Stimulated activated CD4-positive, alpha-beta T cell treated with anti-CD3 and anti-CD28 coated beads, Interleukin-12 subunit alpha, Interleukin-12 subunit beta, amount 100 ng/mL, for 4 hours (primary cell): ENCODE results near the gene ACAD11.
"Not testable (repeated sequence)": the region's sequence is repeated elsewhere in the genome, so short reads cannot be mapped to it uniquely, and the experiment has no call there.

ENCODE experiments used
- DNase-seq: peaks from one replicate; pipeline ENCODE4 v3.0.0-alpha.2; 2020

The ACAD11 gene

DNA sequence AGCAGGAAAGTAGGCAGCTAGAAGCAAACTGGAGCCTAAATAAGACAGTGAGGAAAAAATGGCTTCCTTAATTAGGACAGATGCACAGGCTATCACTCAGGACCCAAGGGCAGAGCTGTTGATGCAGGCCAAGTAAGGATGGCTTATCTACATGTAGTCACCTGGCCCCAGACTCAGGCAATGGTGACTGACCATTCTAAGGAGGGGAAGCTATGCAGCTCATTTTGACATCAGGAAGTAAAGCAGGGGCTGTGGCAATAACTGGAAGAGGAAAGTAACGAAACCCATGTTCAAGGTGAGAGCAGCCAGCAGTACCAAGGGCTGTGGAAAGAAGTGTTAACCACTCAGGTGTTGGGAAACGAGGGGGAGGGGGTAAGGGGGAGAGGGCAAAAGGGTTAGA lies 16.2 kb downstream of the ACAD11 start:
- DNase-seq: no peak

- no peak for DNase-seq
These were observed 17.1 kb downstream of the ACAD11 start for GRCh38 chr3:132642539-132642847.

GRCh38 chr3:132641837-132642538 lies 17.6 kb downstream of the ACAD11 start:
- DNase-seq: no peak

DNA sequence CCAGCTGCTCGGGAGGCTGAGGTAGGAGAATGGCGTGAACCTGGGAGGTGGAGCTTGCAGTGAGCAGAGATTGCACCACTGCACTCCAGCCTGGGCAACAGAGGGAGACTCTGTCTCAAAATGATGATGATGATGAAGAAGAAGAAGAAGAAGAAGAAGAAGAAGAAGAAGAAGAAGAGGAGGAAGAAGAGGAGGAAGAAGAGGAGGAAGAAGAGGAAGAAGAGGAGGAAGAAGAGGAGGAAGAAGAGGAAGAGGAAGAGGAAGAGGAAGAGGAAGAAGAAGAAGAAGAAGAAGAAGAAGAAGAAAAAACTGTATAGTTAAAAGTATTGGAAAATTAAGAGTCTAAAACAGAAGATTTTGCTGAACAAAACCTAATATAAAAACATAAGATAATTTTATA lies 18.2 kb downstream of the ACAD11 start:
- not testable (repeated sequence) for DNase-seq

- no peak for DNase-seq
These were observed 20.9 kb downstream of the ACAD11 start for GRCh38 chr3:132638706-132639105.

DNA sequence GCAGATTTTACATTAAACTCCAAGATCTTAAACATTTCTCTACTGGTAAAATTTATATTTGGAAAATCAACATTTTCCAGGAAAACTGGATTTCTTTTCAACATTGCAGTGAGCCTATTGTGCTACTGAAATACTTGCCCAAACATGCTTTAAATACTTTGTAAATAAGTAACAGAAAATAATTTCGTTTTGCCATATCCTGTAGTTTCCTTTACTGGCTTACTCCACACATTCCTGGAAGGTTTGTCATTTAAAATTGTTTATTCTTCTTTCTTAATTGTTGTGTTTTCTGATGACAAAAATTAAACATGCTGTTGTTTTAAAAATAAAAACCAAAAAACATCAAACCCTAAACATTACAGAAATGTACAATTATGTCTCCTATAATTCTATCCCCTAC lies 22.0 kb downstream of the ACAD11 start:
- DNase-seq: no peak

GRCh38 chr3:132635052-132635451 lies 24.6 kb downstream of the ACAD11 start:
- no peak for DNase-seq

DNA sequence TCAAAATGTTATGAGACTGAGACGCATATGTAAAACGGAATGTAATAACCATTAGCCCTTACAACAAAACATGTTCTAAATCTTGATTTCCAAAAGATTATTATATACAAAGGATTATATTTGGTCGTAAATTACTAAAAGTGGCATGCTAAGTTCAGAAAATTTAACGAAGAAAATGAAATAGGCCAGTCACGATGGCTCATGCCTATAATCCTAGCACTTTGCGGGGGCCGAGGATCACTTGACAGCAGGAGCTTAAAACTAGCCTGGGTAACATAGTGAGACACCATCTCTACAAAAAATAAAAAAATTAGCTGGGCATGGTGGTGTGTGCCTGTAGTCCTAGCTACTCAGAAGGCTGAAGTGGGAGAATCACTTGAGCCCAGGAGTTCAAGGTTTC lies 29.0 kb downstream of the ACAD11 start:
- DNase-seq: no peak

DNA sequence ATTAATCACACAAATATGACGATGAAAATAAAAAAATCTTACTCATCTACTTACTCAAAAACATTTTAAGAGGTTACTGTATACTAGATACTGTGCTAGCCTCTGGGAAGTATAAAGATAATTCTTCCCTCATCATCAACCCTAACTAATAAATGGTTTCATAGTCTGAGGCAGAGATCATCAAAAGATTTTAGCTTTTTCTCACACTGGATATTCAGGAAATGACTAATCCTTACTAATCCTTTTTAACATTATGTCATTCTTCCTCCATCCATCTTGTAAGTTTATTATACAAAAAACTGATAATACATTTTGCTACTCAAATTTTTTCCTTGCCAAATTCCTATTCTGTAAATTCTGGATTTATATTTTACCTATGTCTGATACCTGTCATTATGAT lies 29.7 kb downstream of the ACAD11 start:
- no peak for DNase-seq

DNA sequence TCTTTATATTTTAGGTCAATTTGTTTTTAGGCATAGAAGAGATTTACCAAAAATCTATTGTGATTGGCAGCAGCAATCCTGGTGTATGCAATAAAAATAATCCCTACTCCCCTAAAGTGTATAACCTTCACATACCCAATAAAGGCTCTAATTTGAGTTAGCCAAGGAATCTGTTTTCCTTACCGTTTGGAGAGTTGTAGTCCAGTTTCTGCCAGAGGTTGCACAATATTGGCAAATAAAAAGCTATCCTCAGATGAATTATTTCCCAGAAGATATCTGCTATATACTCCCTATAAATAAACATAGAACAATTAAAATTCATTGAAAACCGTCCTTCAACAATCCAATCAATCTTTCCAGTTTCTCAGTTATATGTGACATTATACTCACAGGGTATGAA lies 31.5 kb downstream of the ACAD11 start:
- no peak for DNase-seq

DNA sequence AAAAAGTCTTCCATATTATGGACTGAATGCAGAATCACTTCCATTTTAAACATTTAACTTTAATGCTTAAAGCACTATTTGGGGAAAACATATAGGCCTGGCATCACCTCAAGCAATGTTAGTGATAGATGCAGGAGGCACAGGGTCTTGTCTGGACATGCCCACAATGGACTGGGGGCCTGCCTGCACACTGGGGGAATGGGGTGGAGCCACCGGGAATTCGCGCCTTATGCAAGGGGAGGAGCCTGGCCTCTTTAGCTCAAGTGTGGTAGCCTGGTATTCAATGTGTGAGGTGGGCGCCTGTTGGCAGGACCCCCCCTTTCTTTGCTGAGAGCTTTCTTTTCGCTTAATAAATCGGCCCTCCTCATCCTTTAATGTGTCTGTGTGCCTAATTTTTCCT lies 32.7 kb downstream of the ACAD11 start:
- DNase-seq: no peak

GRCh38 chr3:132625613-132626012 lies 34.0 kb downstream of the ACAD11 start:
- no peak for DNase-seq

- no peak for DNase-seq
These were observed 34.8 kb downstream of the ACAD11 start for GRCh38 chr3:132624790-132625189.

GRCh38 chr3:132623646-132624045 lies 36.0 kb downstream of the ACAD11 start:
- no peak for DNase-seq

DNA sequence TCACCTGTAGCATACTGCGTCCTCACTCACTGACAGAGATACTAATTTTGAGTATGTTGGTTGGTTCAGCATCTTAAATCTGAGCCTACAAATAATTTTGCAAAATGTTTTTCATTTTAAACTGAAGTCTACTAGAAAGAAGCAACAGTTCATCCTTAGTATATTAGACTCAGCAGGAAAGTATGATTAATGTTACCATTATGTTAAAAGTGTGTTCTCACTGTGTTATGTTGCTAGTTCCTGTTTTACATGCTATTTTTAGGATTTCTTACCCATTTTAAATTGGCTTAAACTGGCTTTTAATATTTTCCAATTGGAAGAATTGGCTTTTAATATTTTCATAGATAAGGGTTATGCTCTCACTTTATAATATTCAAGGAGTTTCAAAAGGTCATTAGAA lies 36.8 kb downstream of the ACAD11 start:
- no peak for DNase-seq

DNA sequence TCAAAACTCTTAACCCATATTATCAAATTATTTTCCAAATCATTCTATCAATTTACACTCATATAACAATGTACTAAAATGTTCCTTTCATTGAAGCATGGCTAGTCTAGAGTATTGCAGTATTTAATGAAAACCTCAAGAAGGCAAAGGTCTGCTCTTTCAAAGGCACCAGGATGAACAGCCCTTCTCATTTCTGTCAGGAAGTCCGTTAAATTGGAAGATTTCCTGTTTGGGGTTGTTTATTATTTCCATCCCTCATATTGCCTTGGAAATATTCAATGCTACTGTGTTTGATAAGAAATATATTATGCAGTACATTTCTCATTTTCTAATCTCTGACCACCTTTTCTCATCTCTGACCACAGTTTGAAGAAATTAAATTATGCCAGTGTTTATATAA lies 37.5 kb downstream of the ACAD11 start:
- DNase-seq: no peak

DNA sequence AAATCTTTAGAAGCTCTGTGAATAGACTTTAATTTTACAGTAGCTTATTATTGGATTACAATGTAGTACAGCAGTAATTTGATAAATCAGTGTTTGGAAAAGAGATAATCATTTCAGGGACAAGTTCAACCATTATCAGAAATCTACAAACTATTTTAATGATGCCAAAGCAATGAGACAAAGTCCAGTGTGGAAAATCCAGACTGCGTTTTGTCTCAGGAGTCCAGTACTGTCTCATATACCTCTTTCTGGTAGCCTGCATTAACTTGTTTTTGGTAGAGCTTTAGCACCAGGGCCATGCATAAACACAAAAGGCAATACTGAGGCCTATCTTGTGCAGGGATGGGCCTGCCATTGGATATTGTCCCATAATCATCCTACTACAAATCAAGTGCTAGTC lies 42.8 kb downstream of the ACAD11 start:
- DNase-seq: no peak

GRCh38 chr3:132615881-132616280 lies 43.7 kb downstream of the ACAD11 start:
- DNase-seq: no peak

GRCh38 chr3:132615301-132615700 lies 44.3 kb downstream of the ACAD11 start:
- not testable (repeated sequence) for DNase-seq

- not testable (repeated sequence) for DNase-seq
These were observed 53.0 kb downstream of the ACAD11 start for GRCh38 chr3:132606620-132607019.

- no peak for DNase-seq
These were observed 53.5 kb downstream of the ACAD11 start for GRCh38 chr3:132606085-132606484.

- DNase-seq: no peak
These were observed 54.2 kb downstream of the ACAD11 start for GRCh38 chr3:132605374-132605792.

GRCh38 chr3:132600614-132601013 lies 59.0 kb downstream of the ACAD11 start:
- DNase-seq: not testable (repeated sequence)

GRCh38 chr3:132598181-132598580 lies 61.4 kb downstream of the ACAD11 start:
- no peak for DNase-seq

- no peak for DNase-seq
These were observed 61.9 kb downstream of the ACAD11 start for GRCh38 chr3:132597660-132598059.
